Gastroesophageal sphincter (tissue), 4 donors: ENCODE measurements around the gene SLC1A2. TPM values are rescaled to one million over a fixed set of nuclear protein-coding genes. Genes with fewer than 3 reads are reported as not detected.

Source experiments
- ATAC-seq: fragments of 150-250 bp; one replicate; pipeline ENCODE4 v1.9.1; 2016; ENCODE audit warnings: mild to moderate bottlenecking, moderate library complexity
- H3K27ac ChIP-seq, 4 donors: fragments of 200-600 bp; sonication (generic) in 3 of 4; 1 replicate in 3 of 4; 2 replicates in 1 of 4; pipeline ENCODE4 v1.5.1; 2016 to 2019
- H3K27me3 ChIP-seq: fragments of 200-600 bp; sonication (generic); one replicate; pipeline ENCODE4 v1.5.1; 2019
- H3K36me3 ChIP-seq, 2 donors: fragments of 200-600 bp; sonication (generic); one replicate each; pipeline ENCODE4 v1.5.1; 2019; ENCODE audit warnings: control low read depth in 1 of 2
- H3K4me1 ChIP-seq, 3 donors: fragments of 200-600 bp; sonication (generic); 1 replicate in 2 of 3; 2 replicates in 1 of 3; pipeline ENCODE4 v1.5.1; 2016 to 2019; ENCODE audit warnings: control low read depth in 2 of 3
- H3K4me3 ChIP-seq, 2 donors: fragments of 200-600 bp; sonication (generic); one replicate each; pipeline ENCODE4 v1.5.1; 2019; ENCODE audit warnings: mild to moderate bottlenecking in 1 of 2, moderate library complexity in 1 of 2
- H3K9me3 ChIP-seq, 3 donors: fragments of 200-600 bp; sonication (generic); one replicate each; pipeline ENCODE4 v1.5.1; 2017 to 2019; ENCODE audit warnings: control low read depth in 2 of 3
- EP300 ChIP-seq: sonication (generic); formaldehyde crosslinking; IDR thresholded peaks from one replicate; pipeline ENCODE4 v1.6.1; 2017; ENCODE audit warnings: antibody characterized with exemption, mild to moderate bottlenecking
- POLR2A ChIP-seq, 2 donors: fragments of 450-650 bp; IDR thresholded peaks; one replicate each; pipeline ENCODE4 v1.6.1; 2017; ENCODE audit warnings: antibody characterized with exemption in 2 of 2, mild to moderate bottlenecking in 2 of 2, moderate library complexity in 1 of 2
- POLR2AphosphoS5 ChIP-seq: sonication (generic); formaldehyde crosslinking; IDR thresholded peaks from one replicate; pipeline ENCODE4 v1.6.1; 2017; ENCODE audit warnings: antibody characterized with exemption
- WGBS, 2 donors: methylation state at CpG; one replicate each; pipeline ENCODE4 v1.1.5; 2018; ENCODE audit warnings: low coverage in 1 of 2; 5-methylcytosine and 5-hydroxymethylcytosine counted together
- total RNA-seq, 4 donors: library from RNA; depleted of rRNA; stranded (reverse); fragments of >200 nt; gene quantifications; one replicate each; pipeline ENCODE4 v1.1.0, GENCODE V29; 2016
- TF ChIP-seq, protein P1 (sequence below), 4 experiments: fragments of 200-600 bp in 2 of 4; fragments of 450-650 bp in 2 of 4; sonication (generic) in 1 of 4; IDR thresholded peaks; one replicate each; pipeline ENCODE4 v1.5.1; 2017 to 2019; ENCODE audit warnings: antibody characterized with exemption in 4 of 4, mild to moderate bottlenecking in 2 of 4, moderate library complexity in 2 of 4

Gene SLC1A2
- total RNA-seq, 4 donors from 2014 or later: 0.12 to 1.5 (median 0.40) TPM; not detected in 1

DNA sequence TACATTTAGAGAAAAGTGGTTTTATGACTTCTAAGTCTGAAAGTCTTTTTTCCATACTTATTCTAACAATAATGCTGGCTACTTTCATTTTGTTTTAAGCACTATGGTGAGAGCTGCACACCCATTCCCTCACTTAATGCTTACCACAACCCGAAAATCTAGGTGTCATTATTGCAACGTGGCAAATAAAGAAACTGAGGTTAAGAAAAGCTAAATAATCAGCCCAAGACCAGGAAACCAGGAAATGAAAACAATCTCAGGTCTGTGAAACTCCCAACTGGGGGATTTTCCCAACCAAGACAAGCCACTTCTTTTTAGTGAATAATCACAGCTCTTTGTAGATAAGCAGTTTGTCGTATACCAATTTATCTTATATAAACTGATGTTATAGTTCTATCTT lies 126.3 kb downstream of the SLC1A2 start:
- Histone ChIP-seq H3K27ac (no peak overlapping the region), H3K36me3 (no peaks in the 10 kb centered on the region), H3K9me3 (no peaks in the 10 kb centered on the region), H3K27me3 (no peaks in the 10 kb centered on the region), H3K4me1 (no peaks in the 10 kb centered on the region), H3K4me3 (no peak overlapping the region)
- 63 to 67% methylated on average over 1 to 3 of the region's 3 CpGs for WGBS, 2 donors
- no peak for ATAC-seq
- TF ChIP-seq, protein P1, sequence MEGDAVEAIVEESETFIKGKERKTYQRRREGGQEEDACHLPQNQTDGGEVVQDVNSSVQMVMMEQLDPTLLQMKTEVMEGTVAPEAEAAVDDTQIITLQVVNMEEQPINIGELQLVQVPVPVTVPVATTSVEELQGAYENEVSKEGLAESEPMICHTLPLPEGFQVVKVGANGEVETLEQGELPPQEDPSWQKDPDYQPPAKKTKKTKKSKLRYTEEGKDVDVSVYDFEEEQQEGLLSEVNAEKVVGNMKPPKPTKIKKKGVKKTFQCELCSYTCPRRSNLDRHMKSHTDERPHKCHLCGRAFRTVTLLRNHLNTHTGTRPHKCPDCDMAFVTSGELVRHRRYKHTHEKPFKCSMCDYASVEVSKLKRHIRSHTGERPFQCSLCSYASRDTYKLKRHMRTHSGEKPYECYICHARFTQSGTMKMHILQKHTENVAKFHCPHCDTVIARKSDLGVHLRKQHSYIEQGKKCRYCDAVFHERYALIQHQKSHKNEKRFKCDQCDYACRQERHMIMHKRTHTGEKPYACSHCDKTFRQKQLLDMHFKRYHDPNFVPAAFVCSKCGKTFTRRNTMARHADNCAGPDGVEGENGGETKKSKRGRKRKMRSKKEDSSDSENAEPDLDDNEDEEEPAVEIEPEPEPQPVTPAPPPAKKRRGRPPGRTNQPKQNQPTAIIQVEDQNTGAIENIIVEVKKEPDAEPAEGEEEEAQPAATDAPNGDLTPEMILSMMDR (IDR thresholded peaks at IDR 0.05): no peak
- TF ChIP-seq EP300 (no peak), POLR2AphosphoS5 (no peak), POLR2A (IDR thresholded peaks at IDR 0.05) (no peak)

GRCh38 chr11:35292279-35292678 lies 127.1 kb downstream of the SLC1A2 start:
- 84% methylated on average over 5 of the region's 5 CpGs for WGBS, 2 donors
- Histone ChIP-seq H3K36me3 (no peaks in the 10 kb centered on the region), H3K27ac (no peak overlapping the region), H3K4me1 (no peaks in the 10 kb centered on the region), H3K9me3 (no peaks in the 10 kb centered on the region), H3K4me3 (no peak overlapping the region), H3K27me3 (no peaks in the 10 kb centered on the region)
- TF ChIP-seq EP300 (no peak), POLR2A (IDR thresholded peaks at IDR 0.05) (no peak), POLR2AphosphoS5 (no peak)
- TF ChIP-seq, protein P1 (IDR thresholded peaks at IDR 0.05): no peak
- ATAC-seq: no peak

DNA sequence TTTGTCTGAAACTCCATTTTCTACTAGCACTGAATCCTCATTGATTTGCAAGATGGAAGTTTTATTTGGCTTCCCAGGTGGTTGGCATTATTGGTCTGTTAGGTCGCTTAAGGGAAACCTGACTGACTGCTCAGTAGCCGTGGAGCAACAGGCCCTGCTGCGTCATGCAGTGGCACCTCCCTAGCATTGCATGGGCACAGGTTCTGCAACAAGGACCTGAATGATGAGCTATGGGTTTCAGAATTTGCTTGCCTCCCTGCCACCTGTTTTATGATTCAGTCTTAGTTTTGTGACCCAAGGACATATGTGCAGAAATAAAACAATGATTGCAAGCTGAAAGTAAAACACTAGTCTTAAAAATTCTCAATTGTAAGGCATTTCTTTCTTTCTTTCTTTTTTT lies 128.5 kb downstream of the SLC1A2 start:
- TF ChIP-seq POLR2AphosphoS5: no peak
- ATAC-seq: no peak

GRCh38 chr11:35289821-35290220 lies 129.5 kb downstream of the SLC1A2 start:
- Histone ChIP-seq H3K4me3 (no peak overlapping the region), H3K9me3 (no peaks in the 10 kb centered on the region), H3K27me3 (no peaks in the 10 kb centered on the region), H3K36me3 (no peaks in the 10 kb centered on the region), H3K27ac (no peak overlapping the region), H3K4me1 (no peaks in the 10 kb centered on the region)
- ATAC-seq: no peak
- 52 to 88% methylated on average over 2 of the region's 2 CpGs for WGBS, 2 donors
- TF ChIP-seq, protein P1 (IDR thresholded peaks at IDR 0.05): no peak
- no peak for TF ChIP-seq POLR2AphosphoS5
- TF ChIP-seq POLR2A (IDR thresholded peaks at IDR 0.05): no peak
- no peak for TF ChIP-seq EP300

More for the DNA sequence above, 128.5 kb downstream of the SLC1A2 start:
- no peaks in the 10 kb centered on the region for H3K9me3 ChIP-seq
- WGBS, 2 donors: 96% methylated on average over 3 of the region's 3 CpGs; no CpG with 5 or more reads in 1 of the 2 donors
- H3K27ac ChIP-seq: no peak overlapping the region
- H3K4me3 ChIP-seq: no peak overlapping the region
- H3K27me3 ChIP-seq: no peaks in the 10 kb centered on the region
- H3K36me3 ChIP-seq: no peaks in the 10 kb centered on the region
- H3K4me1 ChIP-seq: no peaks in the 10 kb centered on the region

DNA sequence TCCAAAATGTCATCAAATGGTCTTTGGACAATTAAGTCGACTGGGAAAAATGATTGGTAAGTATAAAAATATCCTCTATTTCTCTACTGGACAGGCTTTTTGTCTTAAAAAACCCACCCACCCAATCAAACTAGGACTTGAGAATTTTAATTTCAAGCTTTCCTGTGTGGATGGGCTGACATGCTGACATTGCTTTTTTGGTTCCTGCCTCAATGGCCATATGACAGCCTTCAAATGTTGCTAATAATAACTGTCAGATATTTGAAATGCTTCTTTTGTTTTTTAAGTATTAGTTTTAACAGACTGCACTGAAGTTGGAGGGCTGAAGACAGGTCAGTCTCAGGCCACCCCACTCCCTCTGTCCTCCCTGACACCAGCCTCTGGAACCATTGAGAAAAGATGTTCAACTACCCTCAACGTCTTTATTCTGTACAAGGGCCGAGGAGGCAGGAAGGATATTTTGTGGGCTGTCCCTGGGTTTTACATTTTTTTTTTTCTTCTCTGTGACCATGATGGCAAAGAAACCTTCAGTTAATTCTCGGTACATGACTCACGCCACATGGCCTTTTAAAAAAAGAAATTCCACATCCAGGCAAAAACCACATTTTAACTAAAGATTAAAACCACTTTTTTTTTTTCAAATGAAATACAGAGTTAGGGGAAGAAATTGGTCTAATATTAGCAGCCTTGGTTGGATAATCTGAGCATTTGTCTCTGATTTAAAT lies 130.4 kb downstream of the SLC1A2 start:
- Histone ChIP-seq H3K36me3 (no peaks in the 10 kb centered on the region), H3K27me3 (no peaks in the 10 kb centered on the region), H3K9me3 (no peaks in the 10 kb centered on the region), H3K4me1 (no peaks in the 10 kb centered on the region), H3K4me3 (no peak overlapping the region), H3K27ac (peak overlapping the region in 1 of 4 donors; percentile 24)
- WGBS, 2 donors: 27 to 57% methylated on average over 5 of the region's 5 CpGs
- TF ChIP-seq, protein P1 (IDR thresholded peaks at IDR 0.05): no peak
- no peak for TF ChIP-seq EP300
- no peak for TF ChIP-seq POLR2AphosphoS5
- no peak for TF ChIP-seq POLR2A (IDR thresholded peaks at IDR 0.05)
- ATAC-seq: no peak
